Measurements from ENCODE around the gene BAIAP2.

GRCh38 chr17:81129711-81130367, 94.9 kb downstream of the BAIAP2 start:
- TF ChIP-seq CTCF (IDR thresholded peaks at IDR 0.05) (no peak), EP300 (IDR thresholded peaks at IDR 0.05) (no peak), POLR2A (IDR thresholded peaks at IDR 0.05) (no peak)
